ENCODE data around the gene CFAP221. TPM values are rescaled to one million over a fixed set of nuclear protein-coding genes. Genes with fewer than 3 reads are reported as not detected.

The CFAP221 gene
- total RNA-seq (ENCODE audit: insufficient read depth, low replicate concordance): 20.7 TPM

- DNase-seq (ENCODE audit: low spot score): peak; percentile 72
Measured at GRCh38 chr2:119544075-119544938, at the start of gene CFAP221. TSS of gene CFAP221 (plus strand) at chr2:119544449. CDS start at chr2:119546132, 1,683 bp downstream.

GRCh38 chr2:119495948-119496347 is 48.3 kb upstream of the CFAP221 start:
- no peak for DNase-seq (ENCODE audit: low spot score)

- DNase-seq (ENCODE audit: low spot score): no peak
Measured at GRCh38 chr2:119496682-119497081, 47.6 kb upstream of the CFAP221 start.

GRCh38 chr2:119508756-119509155 is 35.5 kb upstream of the CFAP221 start:
- no peak for DNase-seq (ENCODE audit: low spot score)

GRCh38 chr2:119511989-119512388 is 32.3 kb upstream of the CFAP221 start:
- DNase-seq (ENCODE audit: low spot score): no peak

- no peak for DNase-seq (ENCODE audit: low spot score)
Measured at GRCh38 chr2:119512946-119513345, 31.3 kb upstream of the CFAP221 start.

GRCh38 chr2:119513832-119514231 is 30.4 kb upstream of the CFAP221 start:
- DNase-seq (ENCODE audit: low spot score): no peak

- DNase-seq (ENCODE audit: low spot score): no peak
Measured at GRCh38 chr2:119516121-119516520, 28.1 kb upstream of the CFAP221 start.

GRCh38 chr2:119517433-119517832 is 26.8 kb upstream of the CFAP221 start:
- no peak for DNase-seq (ENCODE audit: low spot score)

- no peak for DNase-seq (ENCODE audit: low spot score)
Measured at GRCh38 chr2:119518401-119519056, 25.7 kb upstream of the CFAP221 start.

GRCh38 chr2:119519057-119519408 is 25.2 kb upstream of the CFAP221 start:
- no peak for DNase-seq (ENCODE audit: low spot score)

GRCh38 chr2:119520696-119521432 is 23.4 kb upstream of the CFAP221 start:
- DNase-seq (ENCODE audit: low spot score): no peak

GRCh38 chr2:119521433-119522050 is 22.7 kb upstream of the CFAP221 start:
- DNase-seq (ENCODE audit: low spot score): no peak

- no peak for DNase-seq (ENCODE audit: low spot score)
Measured at GRCh38 chr2:119522671-119523070, 21.6 kb upstream of the CFAP221 start.

- DNase-seq (ENCODE audit: low spot score): no peak
Measured at GRCh38 chr2:119523383-119523951, 20.8 kb upstream of the CFAP221 start.

GRCh38 chr2:119523952-119524694 is 20.1 kb upstream of the CFAP221 start, which contains the start of gene SCTR:
TSS of gene SCTR (minus strand) at chr2:119524483. CDS start at chr2:119524226, 257 bp downstream.
- no peak for DNase-seq (ENCODE audit: low spot score)

GRCh38 chr2:119525614-119526013 is 18.6 kb upstream of the CFAP221 start:
- DNase-seq (ENCODE audit: low spot score): no peak

- no peak for DNase-seq (ENCODE audit: low spot score)
Measured at GRCh38 chr2:119527999-119528398, 16.2 kb upstream of the CFAP221 start.

- DNase-seq (ENCODE audit: low spot score): no peak
Measured at GRCh38 chr2:119531292-119531691, 13.0 kb upstream of the CFAP221 start.

GRCh38 chr2:119533560-119533959 is 10.7 kb upstream of the CFAP221 start:
- DNase-seq (ENCODE audit: low spot score): no peak

- DNase-seq (ENCODE audit: low spot score): no peak
Measured at GRCh38 chr2:119536211-119536610, 8.0 kb upstream of the CFAP221 start.

All from umbilical cord (tissue), 2 donors.